DMS 273 (cell line): ENCODE measurements around the gene SUN2.

Experiments used
- DNase-seq: peaks from one replicate; lab custom pipeline; 2025; ENCODE audit not compliant: unreplicated experiment; lab: John Stamatoyannopoulos, UW

Gene SUN2

DNA sequence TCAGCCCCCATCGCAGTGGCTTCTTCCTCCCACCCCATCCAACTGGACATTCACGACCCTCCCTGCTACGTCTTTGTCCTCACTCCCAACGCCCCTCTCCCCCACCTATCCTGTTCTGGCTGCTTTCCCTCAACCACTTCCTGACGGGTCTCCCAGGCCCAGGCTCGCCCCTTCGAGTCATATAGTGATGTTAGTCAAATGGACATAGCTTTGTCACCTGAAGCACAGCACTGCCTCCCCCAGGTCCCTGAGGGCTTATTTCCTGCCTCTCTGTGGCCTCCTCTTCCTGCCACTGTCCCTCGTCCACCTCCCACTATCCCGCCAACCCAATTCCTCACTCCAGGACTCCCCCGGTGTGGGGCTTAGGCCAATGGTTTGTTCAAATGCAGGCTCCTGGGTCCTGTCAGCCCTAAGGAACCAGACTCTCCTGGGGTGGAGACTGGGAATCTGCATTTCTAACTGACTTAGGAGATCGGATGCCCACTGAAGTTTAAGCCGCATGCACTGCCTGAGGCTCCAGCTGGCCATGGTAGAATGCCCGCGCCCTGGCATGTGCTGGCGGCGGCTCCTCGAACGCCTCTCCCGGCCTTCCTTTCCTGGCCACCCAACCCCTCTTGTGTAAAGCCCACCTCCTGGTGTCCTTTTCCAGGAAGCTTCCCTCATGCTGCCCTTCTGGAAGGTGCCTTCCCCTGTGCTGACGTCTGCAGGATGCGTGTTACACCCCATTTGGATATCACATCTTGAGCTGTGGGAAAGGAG, 18.3 kb downstream of the SUN2 start:
- DNase-seq: no peak

GRCh38 chr22:38736257-38736570, 19.6 kb downstream of the SUN2 start:
- DNase-seq: no peak

DNA sequence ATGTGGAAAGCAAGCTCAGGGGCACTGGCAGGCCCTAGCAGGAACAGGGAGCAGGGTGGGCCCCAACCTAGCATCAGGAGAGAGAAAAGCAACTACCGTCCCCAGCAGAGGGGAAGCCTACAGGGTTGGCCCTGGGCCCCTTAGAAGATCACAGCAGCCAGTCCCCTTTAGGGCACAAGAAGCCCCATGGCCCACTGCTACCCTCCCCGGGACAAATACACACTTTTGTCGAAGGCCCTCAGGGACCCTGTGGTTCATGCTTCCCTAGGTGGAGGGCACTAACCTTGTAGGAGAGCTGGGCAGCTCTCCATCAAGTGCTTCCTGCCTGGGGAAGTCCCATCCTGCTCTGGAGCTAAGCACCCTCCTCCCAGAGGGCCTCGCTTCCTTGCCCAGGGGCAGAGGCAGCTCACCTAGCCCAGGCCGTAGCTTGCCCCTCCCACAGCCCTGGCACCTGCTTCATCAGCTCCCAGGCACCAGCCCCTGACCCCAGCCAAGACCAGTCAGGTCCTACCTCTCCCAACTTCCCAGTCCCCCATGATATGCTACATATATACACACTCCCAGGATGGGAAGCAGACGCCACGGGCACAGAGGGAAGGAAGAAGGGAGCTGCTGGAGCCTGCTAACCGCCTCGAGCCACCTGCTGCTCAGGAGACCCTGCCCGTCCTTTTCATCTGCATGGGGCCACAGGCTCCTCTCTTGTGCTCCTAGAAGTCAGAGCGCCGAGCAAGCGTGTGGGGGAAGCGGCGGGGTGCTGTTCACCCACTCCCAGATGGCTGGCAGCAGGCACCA, 20.1 kb downstream of the SUN2 start:
- DNase-seq: no peak

DNA sequence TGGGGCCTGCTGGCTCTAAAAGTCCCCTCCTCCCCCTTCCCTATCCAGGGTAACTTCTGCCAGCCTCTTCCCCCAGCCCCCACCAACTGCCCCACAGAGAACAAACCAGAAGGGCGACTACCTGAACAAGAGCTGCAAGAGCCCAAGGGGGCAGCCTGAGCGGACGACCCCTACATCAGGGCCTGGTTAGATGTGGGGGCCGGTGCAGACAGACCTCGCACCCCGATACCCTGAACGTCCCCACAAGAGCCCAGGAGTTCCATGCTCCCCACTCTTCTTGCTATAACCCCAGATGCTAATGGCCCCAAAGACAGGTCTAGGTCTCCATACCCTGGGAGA, 20.7 kb downstream of the SUN2 start:
- no peak for DNase-seq

- no peak for DNase-seq
Observed at GRCh38 chr22:38734421-38735100, 21.2 kb downstream of the SUN2 start.

DNA sequence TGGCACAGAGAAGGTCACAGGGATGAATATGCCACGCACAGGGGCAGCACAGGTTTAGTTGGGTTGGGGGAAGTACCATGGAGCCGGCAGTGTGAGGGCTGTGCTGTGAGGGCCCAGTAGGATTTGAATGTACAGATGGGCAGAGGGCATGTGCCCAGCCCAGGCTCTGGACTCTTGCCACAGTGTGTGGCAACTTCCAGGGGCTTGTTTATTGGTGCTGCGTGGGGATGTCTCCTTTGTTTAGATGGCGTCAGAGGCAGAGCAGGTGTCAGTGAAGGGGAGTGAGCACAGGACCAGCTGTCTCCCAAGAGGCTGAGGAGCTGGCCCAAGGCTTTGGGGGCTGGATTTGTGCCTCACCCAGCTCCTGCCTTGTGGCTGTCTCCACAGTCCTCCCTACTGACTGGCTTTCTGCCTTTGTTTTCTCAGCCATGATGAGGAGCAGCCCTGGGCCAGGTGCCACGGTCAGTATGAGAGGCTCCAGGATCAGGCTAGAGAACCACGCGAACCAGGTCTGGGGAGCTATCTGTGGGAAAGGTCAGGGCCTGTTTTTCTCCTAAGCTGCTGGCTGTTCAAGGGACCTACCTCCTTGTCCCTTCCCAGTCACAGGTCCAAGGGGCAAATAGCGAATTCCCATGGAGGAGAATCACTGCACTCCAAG, 21.9 kb downstream of the SUN2 start:
- DNase-seq: peak; percentile 88

GRCh38 chr22:38733329-38733723, 22.5 kb downstream of the SUN2 start:
- DNase-seq: peak; percentile 72

GRCh38 chr22:38732251-38732815, 23.5 kb downstream of the SUN2 start:
- peak; percentile 52 for DNase-seq

DNA sequence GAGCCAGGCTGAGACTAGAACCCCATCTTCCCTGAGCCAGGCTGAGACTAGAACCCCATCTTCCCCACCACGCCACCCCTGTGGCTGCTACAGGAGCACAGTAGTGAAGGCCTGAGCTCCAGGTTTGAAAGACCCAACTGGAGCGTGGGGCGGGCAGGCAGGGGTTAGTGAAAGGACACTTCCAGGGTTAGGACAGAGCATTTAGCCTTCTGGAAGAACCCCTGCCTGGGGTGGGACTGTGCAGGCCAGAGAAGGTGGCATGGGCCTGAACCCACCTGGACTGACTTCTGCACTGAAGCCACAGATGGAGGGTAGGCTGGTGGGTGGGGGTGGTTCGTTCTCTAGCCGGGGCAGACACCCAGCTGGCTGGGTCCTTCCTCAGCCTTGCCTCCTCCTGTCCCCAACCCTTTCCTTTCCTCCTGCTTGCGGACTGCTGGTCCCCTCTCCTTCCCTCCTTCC, 24.1 kb downstream of the SUN2 start:
- no peak for DNase-seq

GRCh38 chr22:38730411-38730871, 25.4 kb downstream of the SUN2 start:
- DNase-seq: no peak

GRCh38 chr22:38729946-38730345, 25.9 kb downstream of the SUN2 start:
- DNase-seq: no peak

- DNase-seq: no peak
Observed at GRCh38 chr22:38728871-38729796, 26.7 kb downstream of the SUN2 start.

- no peak for DNase-seq
Observed at GRCh38 chr22:38727530-38728451, 28.0 kb downstream of the SUN2 start.

DNA sequence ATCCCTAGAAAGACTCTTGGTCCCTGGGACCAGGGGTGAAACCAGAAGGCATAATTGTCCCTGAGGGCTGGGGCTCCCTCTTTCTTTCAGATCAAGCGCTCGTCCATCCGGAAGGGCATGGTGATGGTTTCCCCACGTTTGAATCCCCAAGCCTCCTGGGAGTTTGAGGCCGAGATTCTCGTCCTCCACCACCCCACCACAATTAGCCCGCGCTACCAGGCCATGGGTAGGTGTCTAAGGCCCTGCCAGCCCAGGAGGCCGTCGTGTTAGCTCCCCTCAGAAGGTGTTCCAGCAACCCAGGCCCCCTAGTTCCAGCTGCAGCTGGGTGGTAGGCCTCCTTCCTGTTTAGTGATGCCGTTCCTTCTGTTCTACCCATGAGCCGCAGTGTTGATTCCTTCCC, 28.7 kb downstream of the SUN2 start:
- no peak for DNase-seq

GRCh38 chr22:38725900-38726655, 29.7 kb downstream of the SUN2 start:
- DNase-seq: no peak

DNA sequence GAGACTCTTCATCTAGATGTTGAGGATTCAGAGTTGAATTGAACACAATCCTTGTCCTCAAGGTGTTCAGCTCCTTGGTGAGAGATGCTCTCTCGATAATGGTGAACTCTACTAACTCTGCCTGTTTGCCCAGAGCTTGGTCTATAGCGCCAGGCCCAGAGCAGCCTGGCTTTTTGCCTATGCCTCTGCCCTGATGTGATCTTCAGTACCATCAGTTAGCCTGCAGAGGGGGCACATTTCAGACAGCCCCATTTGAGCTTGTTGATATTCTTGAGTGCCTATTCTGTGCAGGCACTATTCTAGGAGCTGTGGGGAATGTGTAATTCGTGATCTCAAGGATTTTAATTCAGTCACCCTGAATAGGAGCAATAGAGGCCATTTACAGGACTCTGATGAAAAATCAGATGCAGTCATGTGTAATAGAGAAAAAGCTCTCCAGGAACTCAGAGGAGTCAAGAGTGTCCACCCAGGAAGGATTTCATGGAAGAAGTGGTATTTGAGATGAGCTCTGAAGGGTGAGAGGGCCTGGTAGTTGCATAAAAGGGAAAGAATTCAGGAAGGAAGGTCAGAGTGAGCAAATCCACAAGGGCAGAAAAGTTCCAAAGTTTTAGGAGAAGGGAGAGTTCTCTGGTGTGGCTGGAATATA, 30.7 kb downstream of the SUN2 start:
- peak; percentile 60 for DNase-seq

DNA sequence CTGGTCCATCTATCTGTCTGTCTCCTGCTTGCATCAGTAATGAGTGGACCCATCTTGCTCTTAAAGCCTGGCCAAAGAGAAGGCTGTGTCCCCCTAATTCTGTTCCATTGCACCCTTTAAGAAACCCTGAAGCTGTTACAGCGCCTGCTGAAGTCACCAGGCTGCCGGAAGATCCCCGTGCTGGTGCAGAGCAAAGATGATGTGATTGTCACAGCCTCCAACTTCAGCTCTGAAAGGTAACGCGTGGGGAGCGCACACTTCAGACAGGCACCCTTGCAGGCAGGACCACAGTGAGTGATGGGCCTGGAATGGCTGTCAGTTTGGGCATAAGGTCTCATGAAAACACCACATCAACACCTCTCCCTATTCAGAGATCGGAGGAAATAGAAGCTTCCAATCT, 31.6 kb downstream of the SUN2 start:
- no peak for DNase-seq

- no peak for DNase-seq
Observed at GRCh38 chr22:38721551-38721950, 34.2 kb downstream of the SUN2 start.
